IMR-90 (cell line): ENCODE results near the gene ITGAX. TPM values are rescaled to one million over a fixed set of nuclear protein-coding genes. Genes with fewer than 3 reads are reported as not detected.

Experiments
- ATAC-seq: fragments of 200-7000 bp; cut with Tn5 transposase; 2 replicates; pipeline ENCODE4 v1.9.1; 2020; ENCODE audit warnings: low read depth, mild to moderate bottlenecking, moderate library complexity
- BruUV-seq: library from RNA; stranded (reverse); fragments of 400-500 nt; replicated peaks from 2 replicates; lab custom pipeline; 2021; lab: Mats Ljungman, UMichigan
- CTCF ChIA-PET: fragments of 300-600 bp; formaldehyde crosslinking; extraction: SDS; loops from one replicate; lab custom pipeline; 2021; ENCODE audit warnings: antibody characterized with exemption; lab: Yijun Ruan, JAX
- POLR2A ChIA-PET: fragments of 300-600 bp; sonication (Branson Sonifier 250); formaldehyde crosslinking; loops from one replicate; lab custom pipeline; 2022; ENCODE audit warnings: antibody characterized with exemption; ENCODE audit not compliant: unreplicated experiment; lab: Charles Lee
- DNase-seq: peaks from one replicate; pipeline ENCODE4 v3.0.0; 2013
- H2AFZ ChIP-seq: replicated peaks from 2 replicates; pipeline ENCODE3; 2013; ENCODE audit warnings: low read length, mild to moderate bottlenecking; ENCODE audit not compliant: poor library complexity
- H2AK5ac ChIP-seq: 2 replicates; pipeline ENCODE4 v1.6.1; 2013; ENCODE audit warnings: low read depth, low read length, inconsistent platforms
- H2AK9ac ChIP-seq: replicated peaks from 2 replicates; pipeline ENCODE3; 2013; ENCODE audit warnings: mild to moderate bottlenecking, low read depth, low read length, moderate library complexity; ENCODE audit not compliant: poor library complexity
- H2BK120ac ChIP-seq: 2 replicates; pipeline ENCODE4 v1.6.1; 2013; ENCODE audit warnings: low read depth, low read length, inconsistent platforms
- H2BK15ac ChIP-seq: 3 replicates; pipeline ENCODE4 v1.6.1; 2013; ENCODE audit warnings: low read depth, low read length, inconsistent platforms
- H2BK20ac ChIP-seq: 2 replicates; pipeline ENCODE4 v1.6.1; 2013; ENCODE audit warnings: low read depth, mild to moderate bottlenecking, inconsistent platforms, low read length, moderate library complexity
- H2BK5ac ChIP-seq: 2 replicates; pipeline ENCODE4 v1.6.1; 2013; ENCODE audit warnings: mild to moderate bottlenecking, low read depth, low read length, inconsistent platforms; ENCODE audit not compliant: poor library complexity, severe bottlenecking
- H3K14ac ChIP-seq: replicated peaks from 2 replicates; pipeline ENCODE4 v1.6.1; 2013; ENCODE audit warnings: low read depth, low read length, inconsistent platforms
- H3K18ac ChIP-seq: 2 replicates; pipeline ENCODE4 v1.6.1; 2013; ENCODE audit warnings: low read depth, low read length, control low read depth
- H3K23ac ChIP-seq: 2 replicates; pipeline ENCODE4 v1.6.1; 2013; ENCODE audit warnings: low read depth, low read length, inconsistent platforms
- H3K27ac ChIP-seq: 2 replicates; pipeline ENCODE4 v1.5.1; 2013; ENCODE audit warnings: mild to moderate bottlenecking, control low read depth, low read length; ENCODE audit not compliant: insufficient read depth
- H3K27me3 ChIP-seq: 2 replicates; pipeline ENCODE4 v1.6.1; 2013; ENCODE audit warnings: low read length; ENCODE audit not compliant: control insufficient read depth, insufficient read depth
- H3K36me3 ChIP-seq: 2 replicates; pipeline ENCODE4 v1.6.1; 2013; ENCODE audit warnings: low read length, mixed read lengths; ENCODE audit not compliant: control insufficient read depth, insufficient read depth
- H3K4ac ChIP-seq: 2 replicates; pipeline ENCODE4 v1.6.1; 2013; ENCODE audit warnings: low read depth, low read length, inconsistent platforms
- H3K4me1 ChIP-seq: 2 replicates; pipeline ENCODE4 v1.6.1; 2013; ENCODE audit warnings: low read length, mixed read lengths; ENCODE audit not compliant: control insufficient read depth, insufficient read depth
- H3K4me2 ChIP-seq: 2 replicates; pipeline ENCODE4 v1.6.1; 2013; ENCODE audit warnings: low read depth, mild to moderate bottlenecking, control low read depth, low read length, moderate library complexity
- H3K4me3 ChIP-seq: 2 replicates; pipeline ENCODE4 v1.5.1; 2013; ENCODE audit warnings: low read depth, mild to moderate bottlenecking, control low read depth, low read length, moderate library complexity; ENCODE audit not compliant: insufficient read depth
- H3K56ac ChIP-seq: 2 replicates; pipeline ENCODE4 v1.6.1; 2013; ENCODE audit warnings: low read length, inconsistent platforms; ENCODE audit not compliant: insufficient read depth; ENCODE audit errors: extremely low read depth
- H3K79me1 ChIP-seq, 2 experiments: 2 replicates each; pipeline ENCODE4 v1.6.1; 2013; ENCODE audit warnings: low read length in 2 of 2, inconsistent platforms in 1 of 2, low read depth in 1 of 2
- H3K9ac ChIP-seq: 2 replicates; pipeline ENCODE4 v1.6.1; 2013; ENCODE audit warnings: low read depth, low read length, control low read depth
- H3K9me1 ChIP-seq: 2 replicates; pipeline ENCODE4 v1.6.1; 2013; ENCODE audit warnings: low read length, inconsistent platforms; ENCODE audit not compliant: insufficient read depth
- H3K9me3 ChIP-seq: 2 replicates; pipeline ENCODE4 v1.6.1; 2013; ENCODE audit warnings: low read length; ENCODE audit not compliant: control insufficient read depth, insufficient read depth
- H4K20me1 ChIP-seq: 2 replicates; pipeline ENCODE4 v1.6.1; 2013; ENCODE audit warnings: low read length, inconsistent platforms; ENCODE audit not compliant: insufficient read depth
- H4K5ac ChIP-seq: 2 replicates; pipeline ENCODE4 v1.6.1; 2013; ENCODE audit warnings: mild to moderate bottlenecking, low read depth, low read length, control low read depth
- H4K8ac ChIP-seq, 2 experiments: 2 replicates each; pipeline ENCODE4 v1.6.1; 2013; ENCODE audit warnings: low read depth in 2 of 2, low read length in 2 of 2, control low read depth in 1 of 2, inconsistent platforms in 1 of 2
- H4K91ac ChIP-seq: 2 replicates; pipeline ENCODE4 v1.6.1; 2013; ENCODE audit warnings: low read depth, low read length, inconsistent platforms; ENCODE audit not compliant: insufficient read depth
- BHLHE40 ChIP-seq: fragments of 150-350 bp; IDR thresholded peaks from 2 replicates; pipeline ENCODE4 v1.6.1; 2016; ENCODE audit warnings: mild to moderate bottlenecking, low read depth, low read length
- CEBPB ChIP-seq: IDR thresholded peaks from 2 replicates; pipeline ENCODE4 v1.6.1; 2012; ENCODE audit warnings: low read depth, low read length, improper control_type of control experiment
- CHD1 ChIP-seq: IDR thresholded peaks from 2 replicates; pipeline ENCODE4 v1.6.1; 2012; ENCODE audit warnings: low read depth, low read length, improper control_type of control experiment
- CTCF ChIP-seq: conservative IDR thresholded peaks from 2 replicates; pipeline ENCODE4 v1.5.1; 2012; ENCODE audit warnings: mild to moderate bottlenecking, low read depth, low read length, improper control_type of control experiment
- ELK1 ChIP-seq: fragments of 150-350 bp; IDR thresholded peaks from 2 replicates; pipeline ENCODE4 v1.6.1; 2016; ENCODE audit warnings: low read depth, mild to moderate bottlenecking, low read length, moderate library complexity, borderline replicate concordance
- MAZ ChIP-seq: IDR thresholded peaks from 2 replicates; pipeline ENCODE4 v1.6.1; 2012; ENCODE audit warnings: low read depth, mild to moderate bottlenecking, low read length, improper control_type of control experiment, moderate library complexity, borderline replicate concordance
- NFE2L2 ChIP-seq: fragments of 150-350 bp; IDR thresholded peaks from 2 replicates; pipeline ENCODE4 v1.6.1; 2016; ENCODE audit warnings: low read depth, mild to moderate bottlenecking, low read length
- POLR2A ChIP-seq: IDR thresholded peaks from 2 replicates; pipeline ENCODE4 v1.6.1; 2012; ENCODE audit warnings: mild to moderate bottlenecking, low read depth, low read length
- RCOR1 ChIP-seq: IDR thresholded peaks from 2 replicates; pipeline ENCODE4 v1.6.1; 2012; ENCODE audit warnings: mild to moderate bottlenecking, low read length, improper control_type of control experiment; ENCODE audit not compliant: insufficient replicate concordance
- SMC3 ChIP-seq: fragments of 150-350 bp; IDR thresholded peaks from 2 replicates; pipeline ENCODE4 v1.6.1; 2016; ENCODE audit warnings: low read depth, mild to moderate bottlenecking, antibody characterized with exemption, low read length, moderate library complexity
- WGBS, 2 experiments: methylation state at CpG; one replicate each; pipeline versions ENCODE4 v1.1.5 to v1.1.7; 2013; ENCODE audit warnings: missing lambda C conversion rate in 2 of 2; ENCODE audit not compliant: insufficient read length in 1 of 2; ENCODE audit errors: extremely low coverage in 2 of 2; 5-methylcytosine and 5-hydroxymethylcytosine counted together
- dilution Hi-C: fragments of 300-500 bp; cut with HindIII; formaldehyde crosslinking; loops from one replicate; pipeline ENCODE4 v1.14.3; 2018; ENCODE audit warnings: low sequenced_read_pairs; ENCODE audit not compliant: unreplicated experiment
- in situ Hi-C: fragments of 300-500 bp; cut with MboI; formaldehyde crosslinking; loops from 3 replicates; pipeline ENCODE4 v1.14.3; 2019; ENCODE audit warnings: low sequenced_read_pairs, inconsistent platforms, mixed read lengths
- intact Hi-C: fragments of 100-400 bp; cut with micrococcal nuclease; formaldehyde crosslinking; loops from 2 replicates; pipeline ENCODE4 v1.10.0; 2022
- polyA plus RNA-seq, 3 experiments: library from polyadenylated mRNA; depleted of rRNA; stranded (reverse); fragments of >200 nt; gene quantifications; 2 replicates each; pipeline ENCODE4 v1.2.3, GENCODE V29; 2012; ENCODE audit warnings: low replicate concordance in 1 of 3
- total RNA-seq: library from RNA; depleted of rRNA; stranded (reverse); fragments of >200 nt; gene quantifications from 2 replicates; pipeline ENCODE4 v1.2.3, GENCODE V29; 2012

Gene ITGAX
- total and polyA plus RNA-seq, 2 of the 4 experiments (the other 2 are of a cell fraction): 0.09 to 0.18 TPM

- ATAC-seq (no peak), DNase-seq (no peak)
- BruUV-seq: no TSS peak
- no peaks in the 10 kb centered on the region for H3K4me1 ChIP-seq
- no peak overlapping the region for H3K23ac ChIP-seq
- no peaks in the 10 kb centered on the region for H3K9me3 ChIP-seq
- ChIA-PET CTCF (no interaction called here), POLR2A (no interaction called here)
- H3K36me3 ChIP-seq: no peaks in the 10 kb centered on the region
- H3K79me1 ChIP-seq: no peaks in the 10 kb centered on the region
- no peak overlapping the region for H3K9ac ChIP-seq
- WGBS, 2 experiments: 50% methylated on average over 1 of the region's 4 CpGs; no CpG with 5 or more reads in 1 of the 2 experiments
- peaks cover 18% of the 10 kb centered on the region for H3K27me3 ChIP-seq
- no peak overlapping the region for H4K8ac ChIP-seq
- intact Hi-C loops (no loop called here), dilution Hi-C loops (no loop called here), in situ Hi-C loops (no loop called here)
- H2AK5ac ChIP-seq: no peak overlapping the region
- no peak overlapping the region for H2BK20ac ChIP-seq
- no peak overlapping the region for H3K18ac ChIP-seq
- H3K4me2 ChIP-seq: no peak overlapping the region
- no peaks in the 10 kb centered on the region for H3K9me1 ChIP-seq
- TF ChIP-seq SMC3 (no peak), NFE2L2 (no peak), CEBPB (no peak), CHD1 (no peak), MAZ (no peak), CTCF (no peak), ELK1 (no peak), POLR2A (no peak), BHLHE40 (no peak), RCOR1 (no peak)
- no peak overlapping the region for H2AK9ac ChIP-seq
- H2BK120ac ChIP-seq: no peak overlapping the region
- no peak overlapping the region for H3K56ac ChIP-seq
- H4K5ac ChIP-seq: no peak overlapping the region
- H2BK15ac ChIP-seq: no peak overlapping the region
- no peak overlapping the region for H3K4ac ChIP-seq
- H3K4me3 ChIP-seq: no peak overlapping the region
- H3K27ac ChIP-seq: no peak overlapping the region
- H2AFZ ChIP-seq: no peak overlapping the region
- H2BK5ac ChIP-seq: no peak overlapping the region
- no peaks in the 10 kb centered on the region for H4K20me1 ChIP-seq
- no peak overlapping the region for H3K14ac ChIP-seq
- H4K91ac ChIP-seq: no peak overlapping the region
Observed at GRCh38 chr16:31413943-31414342, 59.0 kb downstream of the ITGAX start.
